Vagina (tissue), 2 donors: Measurements from ENCODE around the gene ARSD. TPM values are rescaled to one million over a fixed set of nuclear protein-coding genes. Genes with fewer than 3 reads are reported as not detected.
"Not testable (repeated sequence)": the region's sequence is repeated elsewhere in the genome, so short reads cannot be mapped to it uniquely, and the experiment has no call there.

Experiments used
- DNase-seq, 2 donors: peaks; one replicate each; pipeline ENCODE4 v3.0.0-alpha.2; 2017; ENCODE audit errors: extremely low spot score in 2 of 2
- H3K27ac ChIP-seq: fragments of 200-600 bp; sonication (generic); one replicate; pipeline ENCODE4 v1.5.1; 2019
- H3K27me3 ChIP-seq: fragments of 200-600 bp; sonication (generic); one replicate; pipeline ENCODE4 v1.5.1; 2019
- H3K36me3 ChIP-seq, 2 donors: fragments of 200-600 bp; sonication (generic); one replicate each; pipeline ENCODE4 v1.5.1; 2017 to 2019
- H3K4me1 ChIP-seq: fragments of 200-600 bp; sonication (generic); one replicate; pipeline ENCODE4 v1.5.1; 2019
- H3K4me3 ChIP-seq, 2 donors: fragments of 200-600 bp; sonication (generic); 1 replicate in 1 of 2; 2 replicates in 1 of 2; pipeline ENCODE4 v1.5.1; 2016 to 2019
- H3K9me3 ChIP-seq: fragments of 200-600 bp; sonication (generic); one replicate; pipeline ENCODE4 v1.5.1; 2019
- POLR2A ChIP-seq, 2 donors: fragments of 450-650 bp; IDR thresholded peaks; one replicate each; pipeline ENCODE4 v1.6.1; 2017; ENCODE audit warnings: antibody characterized with exemption in 2 of 2, mild to moderate bottlenecking in 2 of 2, moderate library complexity in 2 of 2
- POLR2AphosphoS5 ChIP-seq, 2 donors: sonication (generic); formaldehyde crosslinking; IDR thresholded peaks; one replicate each; pipeline ENCODE4 v1.9.0; 2017; ENCODE audit warnings: antibody characterized with exemption in 2 of 2, mild to moderate bottlenecking in 2 of 2, low read depth in 1 of 2; ENCODE audit not compliant: insufficient read depth in 1 of 2
- intact Hi-C: fragments of 100-400 bp; cut with DNase I; formaldehyde crosslinking; loops from one replicate; pipeline ENCODE4 v1.15.1; 2023
- total RNA-seq: library from RNA; depleted of rRNA; stranded (reverse); fragments of >200 nt; gene quantifications from one replicate; pipeline ENCODE4 v1.2.3, GENCODE V29; 2016
- TF ChIP-seq, protein P1 (sequence below), 3 experiments: fragments of 450-650 bp in 2 of 3; fragments of 200-600 bp in 1 of 3; sonication (generic) in 1 of 3; IDR thresholded peaks; one replicate each; pipeline ENCODE4 v1.5.1; 2017 to 2019; ENCODE audit warnings: antibody characterized with exemption in 3 of 3, mild to moderate bottlenecking in 2 of 3, moderate library complexity in 2 of 3

ARSD gene
- total RNA-seq, 1 donor from 2014 or later, result 14.0 TPM

DNA sequence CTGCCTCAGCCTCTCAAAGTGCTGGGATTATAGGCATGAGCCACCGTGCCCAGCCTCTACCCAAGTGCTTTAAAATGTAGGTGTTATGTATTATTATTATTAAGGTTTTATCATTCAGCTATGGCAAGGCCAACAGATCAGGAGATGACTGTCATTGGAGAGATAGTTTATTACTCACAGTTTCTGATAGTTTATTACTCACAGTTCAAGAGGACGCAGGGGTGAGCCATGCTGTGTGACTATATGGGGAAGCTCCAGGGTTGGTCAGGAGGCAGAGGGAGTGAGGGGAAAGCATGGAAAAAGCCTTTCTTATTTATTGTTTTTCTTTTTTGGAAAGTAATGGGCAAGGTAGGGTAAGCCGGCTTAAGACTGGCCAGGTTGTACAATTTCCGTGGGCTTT lies 25.4 kb upstream of the ARSD start:
- intact Hi-C loops, result no loop called here
- TF ChIP-seq POLR2A (IDR thresholded peaks at IDR 0.05) (no peak), POLR2AphosphoS5 (IDR thresholded peaks at IDR 0.05; ENCODE audit: insufficient read depth in 1 of 2, low read depth in 1 of 2) (no peak)
- TF ChIP-seq, protein P1, sequence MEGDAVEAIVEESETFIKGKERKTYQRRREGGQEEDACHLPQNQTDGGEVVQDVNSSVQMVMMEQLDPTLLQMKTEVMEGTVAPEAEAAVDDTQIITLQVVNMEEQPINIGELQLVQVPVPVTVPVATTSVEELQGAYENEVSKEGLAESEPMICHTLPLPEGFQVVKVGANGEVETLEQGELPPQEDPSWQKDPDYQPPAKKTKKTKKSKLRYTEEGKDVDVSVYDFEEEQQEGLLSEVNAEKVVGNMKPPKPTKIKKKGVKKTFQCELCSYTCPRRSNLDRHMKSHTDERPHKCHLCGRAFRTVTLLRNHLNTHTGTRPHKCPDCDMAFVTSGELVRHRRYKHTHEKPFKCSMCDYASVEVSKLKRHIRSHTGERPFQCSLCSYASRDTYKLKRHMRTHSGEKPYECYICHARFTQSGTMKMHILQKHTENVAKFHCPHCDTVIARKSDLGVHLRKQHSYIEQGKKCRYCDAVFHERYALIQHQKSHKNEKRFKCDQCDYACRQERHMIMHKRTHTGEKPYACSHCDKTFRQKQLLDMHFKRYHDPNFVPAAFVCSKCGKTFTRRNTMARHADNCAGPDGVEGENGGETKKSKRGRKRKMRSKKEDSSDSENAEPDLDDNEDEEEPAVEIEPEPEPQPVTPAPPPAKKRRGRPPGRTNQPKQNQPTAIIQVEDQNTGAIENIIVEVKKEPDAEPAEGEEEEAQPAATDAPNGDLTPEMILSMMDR (IDR thresholded peaks at IDR 0.05), result no peak

DNA sequence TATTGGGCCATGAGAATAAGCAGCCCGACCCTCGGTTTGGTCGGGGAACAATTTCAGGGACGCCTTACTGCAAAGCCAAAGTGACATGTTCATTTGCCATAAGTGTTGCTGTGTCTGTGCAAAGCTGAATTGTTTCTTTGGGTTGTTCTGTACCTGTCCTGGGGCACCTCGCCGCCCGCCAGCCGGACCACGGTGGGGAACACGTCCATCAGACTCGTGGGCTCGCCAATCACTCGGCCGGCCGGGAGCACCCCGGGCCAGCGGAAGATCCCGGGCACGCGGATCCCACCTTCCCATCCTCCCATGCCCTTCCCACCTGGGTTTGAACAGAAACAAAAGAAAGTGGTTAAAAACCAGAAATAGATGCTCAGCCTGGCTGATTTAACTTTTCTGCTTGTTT lies 8.8 kb upstream of the ARSD start:
- not testable (repeated sequence) for H3K27ac ChIP-seq

More for the DNA sequence above, 25.4 kb upstream of the ARSD start:
- no peaks in the 10 kb centered on the region for H3K9me3 ChIP-seq
- H3K27me3 ChIP-seq, result no peaks in the 10 kb centered on the region
- no peak overlapping the region for H3K27ac ChIP-seq
- H3K36me3 ChIP-seq, result no peaks in the 10 kb centered on the region
- no peak overlapping the region for H3K4me3 ChIP-seq
- no peaks in the 10 kb centered on the region for H3K4me1 ChIP-seq
- DNase-seq, result no peak

DNA sequence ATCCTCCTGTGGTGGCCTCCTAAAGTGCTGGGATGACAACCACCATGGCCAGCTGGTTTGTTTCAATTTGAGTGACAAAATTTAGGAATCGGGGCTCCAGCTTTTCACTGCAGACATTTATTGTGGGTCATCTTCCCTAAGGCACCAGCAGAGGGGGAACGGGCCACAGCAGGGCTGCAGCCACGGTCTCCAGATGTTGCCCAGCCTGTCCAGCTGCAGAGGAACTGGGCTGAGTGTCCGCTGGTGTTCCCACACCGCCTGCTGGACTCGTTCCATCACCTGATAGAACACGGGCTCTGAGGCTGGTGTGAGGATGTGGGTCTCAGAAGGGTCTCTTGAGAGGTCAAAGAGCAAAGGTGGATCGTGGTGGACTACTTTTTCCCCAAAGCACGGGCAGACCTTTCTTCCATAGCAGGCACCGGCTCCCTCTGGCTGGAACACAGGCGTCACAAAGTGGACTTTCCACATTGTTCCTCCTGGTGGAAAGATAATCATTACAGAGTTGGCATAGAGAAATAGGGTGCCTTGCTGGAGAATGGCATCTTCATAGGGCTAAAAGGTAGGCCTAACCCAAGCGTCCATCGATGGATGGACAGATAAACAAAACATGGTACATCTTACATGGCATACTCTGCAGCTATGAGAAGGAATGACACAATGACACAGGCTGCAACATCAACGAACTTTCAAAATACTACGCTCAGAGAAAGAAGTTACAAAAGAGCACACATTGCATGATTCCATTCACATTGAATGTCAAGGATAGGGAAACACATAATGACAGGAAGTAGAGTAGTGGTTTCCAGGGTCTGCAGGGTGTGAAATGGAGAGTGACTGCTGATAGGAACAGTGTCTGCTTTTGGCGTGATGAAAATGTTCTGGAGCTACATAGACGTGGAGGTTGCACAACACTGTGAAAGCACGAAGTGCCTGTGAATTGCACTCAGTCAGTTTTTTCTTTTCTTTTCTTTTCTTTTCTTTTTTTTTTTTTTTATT lies 5.9 kb upstream of the ARSD start:
- intact Hi-C loops, result no loop called here
- Histone ChIP-seq H3K27ac (no peak overlapping the region), H3K4me3 (no peak overlapping the region), H3K9me3 (peaks cover 6% of the 10 kb centered on the region), H3K27me3 (no peaks in the 10 kb centered on the region), H3K36me3 (no peaks in the 10 kb centered on the region), H3K4me1 (no peaks in the 10 kb centered on the region)
- DNase-seq, result no peak
- TF ChIP-seq POLR2A (IDR thresholded peaks at IDR 0.05), result no peak
- TF ChIP-seq, protein P1 (IDR thresholded peaks at IDR 0.05), result no peak
- TF ChIP-seq POLR2AphosphoS5 (IDR thresholded peaks at IDR 0.05; ENCODE audit: insufficient read depth in 1 of 2, low read depth in 1 of 2), result no peak

More for the DNA sequence above, 8.8 kb upstream of the ARSD start:
- H3K4me3 ChIP-seq, intact Hi-C loops, H3K27me3 ChIP-seq, H3K36me3 ChIP-seq, H3K4me1 ChIP-seq, DNase-seq, H3K9me3 ChIP-seq: not testable (repeated sequence)

DNA sequence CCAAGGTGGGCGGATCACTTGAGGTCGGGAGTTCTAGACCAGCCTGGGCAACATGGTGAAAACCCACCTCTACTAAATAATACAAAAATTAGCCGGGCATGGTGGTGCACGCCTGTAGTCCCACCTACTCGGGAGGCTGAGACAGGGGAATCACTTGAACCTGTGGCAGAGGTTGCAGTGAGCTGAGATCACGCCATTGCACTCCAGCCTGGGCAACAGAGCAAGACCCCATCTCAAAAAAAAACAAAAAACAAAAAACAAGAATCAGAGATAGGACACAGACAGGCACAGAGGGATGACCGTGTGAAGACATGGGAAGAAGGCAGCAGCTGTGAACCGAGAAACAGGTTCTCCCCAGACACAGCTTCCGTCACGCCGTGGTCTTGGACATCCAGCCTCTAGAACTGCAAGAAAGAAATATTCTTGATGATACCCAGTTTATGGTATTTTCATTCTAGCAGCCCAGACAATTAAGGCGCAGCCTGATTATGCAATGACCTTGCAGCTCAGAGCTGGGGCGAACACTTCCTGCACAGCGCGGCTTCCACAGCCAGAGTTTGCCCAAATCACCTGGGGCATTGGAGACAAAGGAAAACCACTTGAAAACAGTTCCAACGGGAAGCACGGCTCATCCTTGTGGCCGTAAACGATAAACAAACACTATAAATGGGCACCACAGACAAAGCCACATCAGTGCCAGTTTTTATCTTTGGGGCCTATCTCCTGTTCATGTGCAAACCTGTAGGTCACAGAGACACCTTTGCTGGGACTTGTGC lies 4.2 kb upstream of the ARSD start:
- no peak for DNase-seq
- no peaks in the 10 kb centered on the region for H3K27me3 ChIP-seq
- H3K9me3 ChIP-seq, result peaks cover 6% of the 10 kb centered on the region
- H3K4me1 ChIP-seq, result peaks cover 5% of the 10 kb centered on the region
- intact Hi-C loops, result no loop called here
- no peaks in the 10 kb centered on the region for H3K36me3 ChIP-seq
- TF ChIP-seq, protein P1 (IDR thresholded peaks at IDR 0.05), result no peak
- TF ChIP-seq POLR2AphosphoS5 (IDR thresholded peaks at IDR 0.05; ENCODE audit: insufficient read depth in 1 of 2, low read depth in 1 of 2), result no peak
- TF ChIP-seq POLR2A (IDR thresholded peaks at IDR 0.05), result no peak
- no peak overlapping the region for H3K4me3 ChIP-seq
- H3K27ac ChIP-seq, result no peak overlapping the region

DNA sequence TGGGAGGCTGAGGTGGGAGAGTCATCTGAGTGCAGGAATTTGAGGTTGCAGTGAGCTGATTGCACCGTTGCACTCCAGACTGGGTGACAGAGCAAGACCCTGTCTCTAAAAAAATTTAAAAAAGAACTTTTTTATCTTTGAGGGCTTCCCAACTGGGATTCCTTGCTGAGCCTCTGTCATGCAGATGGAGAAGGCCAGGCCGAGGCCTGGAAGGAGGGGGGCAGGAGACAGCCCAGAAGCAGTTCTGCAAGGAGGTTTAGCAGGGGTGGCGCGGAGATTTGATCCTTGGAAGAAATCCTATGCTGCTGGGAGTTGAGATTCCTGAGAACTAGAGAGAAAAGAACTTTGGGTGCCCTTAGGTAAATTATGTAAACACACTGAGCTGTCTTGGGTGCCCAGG lies 2.5 kb upstream of the ARSD start:
- DNase-seq, result no peak
- peaks cover 5% of the 10 kb centered on the region for H3K4me1 ChIP-seq
- no peaks in the 10 kb centered on the region for H3K27me3 ChIP-seq
- no peak overlapping the region for H3K4me3 ChIP-seq
- intact Hi-C loops, result no loop called here
- H3K9me3 ChIP-seq, result peaks cover 6% of the 10 kb centered on the region
- no peak for TF ChIP-seq POLR2AphosphoS5 (IDR thresholded peaks at IDR 0.05; ENCODE audit: insufficient read depth in 1 of 2, low read depth in 1 of 2)
- TF ChIP-seq, protein P1 (IDR thresholded peaks at IDR 0.05), result no peak
- no peak for TF ChIP-seq POLR2A (IDR thresholded peaks at IDR 0.05)
- H3K27ac ChIP-seq, result no peak overlapping the region
- H3K36me3 ChIP-seq, result no peaks in the 10 kb centered on the region
